Measurements from ENCODE around the gene MEX3D. TPM values are rescaled to one million over a fixed set of nuclear protein-coding genes. Genes with fewer than 3 reads are reported as not detected.
A peak's percentile ranks its signal among the peaks of the same experiment; 100 is the strongest.
"Not testable (repeated sequence)": the region's sequence is repeated elsewhere in the genome, so short reads cannot be mapped to it uniquely, and the experiment has no call there.

The MEX3D gene
- total RNA-seq, 1 donor, result 27.6 TPM

GRCh38 chr19:1555487-1556389 lies 12.4 kb downstream of the MEX3D start:
- no peak for TF ChIP-seq CTCF (IDR thresholded peaks at IDR 0.05; ENCODE audit: insufficient read depth, low read length)
- no peak for DNase-seq (ENCODE audit: low read depth)
- H3K4me3 ChIP-seq (ENCODE audit: low read depth, low read length), result no peak overlapping the region

- no peak for DNase-seq (ENCODE audit: low read depth)
- no peak overlapping the region for H3K4me3 ChIP-seq (ENCODE audit: low read depth, low read length)
- TF ChIP-seq CTCF (IDR thresholded peaks at IDR 0.05; ENCODE audit: insufficient read depth, low read length), result no peak
Observed at GRCh38 chr19:1554968-1555367, 13.2 kb downstream of the MEX3D start.

GRCh38 chr19:1553415-1553814 lies 14.7 kb downstream of the MEX3D start:
- DNase-seq (ENCODE audit: low read depth), result no peak
- TF ChIP-seq CTCF (IDR thresholded peaks at IDR 0.05; ENCODE audit: insufficient read depth, low read length), result no peak
- no peak overlapping the region for H3K4me3 ChIP-seq (ENCODE audit: low read depth, low read length)

GRCh38 chr19:1551068-1552040 lies 16.8 kb downstream of the MEX3D start:
- H3K4me3 ChIP-seq (ENCODE audit: low read depth, low read length), result no peak overlapping the region
- TF ChIP-seq CTCF (IDR thresholded peaks at IDR 0.05; ENCODE audit: insufficient read depth, low read length), result no peak
- DNase-seq (ENCODE audit: low read depth), result no peak

GRCh38 chr19:1549332-1549945 lies 18.7 kb downstream of the MEX3D start:
- no peak for DNase-seq (ENCODE audit: low read depth)
- H3K4me3 ChIP-seq (ENCODE audit: low read depth, low read length), result no peak overlapping the region
- TF ChIP-seq CTCF (IDR thresholded peaks at IDR 0.05; ENCODE audit: insufficient read depth, low read length), result no peak

GRCh38 chr19:1540365-1540925 lies 27.7 kb downstream of the MEX3D start:
- no peak for TF ChIP-seq CTCF (IDR thresholded peaks at IDR 0.05; ENCODE audit: insufficient read depth, low read length)
- no peak overlapping the region for H3K4me3 ChIP-seq (ENCODE audit: low read depth, low read length)
- DNase-seq (ENCODE audit: low read depth), result peak; percentile 2

GRCh38 chr19:1539749-1540148 lies 28.4 kb downstream of the MEX3D start:
- DNase-seq (ENCODE audit: low read depth); H3K4me3 ChIP-seq (ENCODE audit: low read depth, low read length): not testable (repeated sequence)

Data from fibroblast of the aortic adventitia (primary cell).